ENCODE results near the gene FLT1. TPM values are rescaled to one million over a fixed set of nuclear protein-coding genes. Genes with fewer than 3 reads are reported as not detected.

The FLT1 gene
- total RNA-seq, 1 donor from 2014 or later, result not detected

DNA sequence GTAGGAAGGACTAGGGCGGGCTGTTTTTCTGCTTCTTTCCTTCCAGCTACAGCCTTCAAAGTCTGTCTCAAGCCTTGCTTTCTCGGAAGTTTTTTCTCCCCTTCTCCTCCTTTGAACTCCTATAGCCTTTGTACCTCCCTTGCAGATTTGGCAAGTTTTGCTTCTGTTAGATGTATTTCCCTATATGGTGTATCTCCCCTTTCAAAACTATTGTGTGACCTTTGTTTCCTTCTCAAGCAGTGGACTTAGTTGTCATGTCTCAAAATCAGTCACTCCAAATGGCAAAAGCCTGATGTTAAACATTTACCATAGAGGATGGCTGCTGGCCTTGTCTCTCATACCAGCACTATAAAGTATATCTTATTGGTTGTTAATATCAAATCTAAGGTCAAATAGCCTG is 152.7 kb downstream of the FLT1 start:
- TF ChIP-seq CTCF (IDR thresholded peaks at IDR 0.05; ENCODE audit: insufficient read depth, low read length, severe bottlenecking), result no peak
- FAIRE-seq, result no peak
- Histone ChIP-seq H3K36me3 (ENCODE audit: control insufficient read depth, insufficient read depth, low read length) (no peaks in the 10 kb centered on the region), H3K4me3 (ENCODE audit: low read depth, low read length) (no peak overlapping the region), H3K27me3 (ENCODE audit: control insufficient read depth, insufficient read depth, low read length) (no peaks in the 10 kb centered on the region)
- no peak for DNase-seq (ENCODE audit: low read depth)

- H3K27me3 ChIP-seq (ENCODE audit: control insufficient read depth, insufficient read depth, low read length), result no peaks in the 10 kb centered on the region
- no peak overlapping the region for H3K4me3 ChIP-seq (ENCODE audit: low read depth, low read length)
- H3K36me3 ChIP-seq (ENCODE audit: control insufficient read depth, insufficient read depth, low read length), result no peaks in the 10 kb centered on the region
- FAIRE-seq (no peak), DNase-seq (ENCODE audit: low read depth) (no peak)
- no peak for TF ChIP-seq CTCF (IDR thresholded peaks at IDR 0.05; ENCODE audit: insufficient read depth, low read length, severe bottlenecking)
Observed at GRCh38 chr13:28340272-28340793, 154.6 kb downstream of the FLT1 start.

DNA sequence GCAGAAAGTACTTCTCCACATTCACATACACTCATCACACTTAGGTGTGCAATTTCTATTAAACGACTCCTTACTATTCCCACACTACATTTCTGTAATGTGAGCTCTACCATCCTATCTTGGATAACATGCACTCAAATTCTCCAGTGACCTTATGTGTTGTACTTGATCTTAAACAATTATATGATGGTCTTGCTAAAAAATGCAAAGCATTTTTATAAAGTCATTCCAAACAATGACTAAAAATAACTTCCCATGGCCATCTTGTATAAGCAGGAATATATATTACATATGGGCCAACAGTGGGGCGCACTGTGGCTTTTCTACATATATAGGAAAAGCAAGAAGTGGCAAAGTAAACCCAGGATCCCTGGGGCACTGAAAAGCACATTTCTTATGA is 155.5 kb downstream of the FLT1 start:
- H3K4me3 ChIP-seq (ENCODE audit: low read depth, low read length), result no peak overlapping the region
- no peak for TF ChIP-seq CTCF (IDR thresholded peaks at IDR 0.05; ENCODE audit: insufficient read depth, low read length, severe bottlenecking)
- H3K36me3 ChIP-seq (ENCODE audit: control insufficient read depth, insufficient read depth, low read length), result no peaks in the 10 kb centered on the region
- DNase-seq (ENCODE audit: low read depth) (no peak), FAIRE-seq (no peak)
- no peaks in the 10 kb centered on the region for H3K27me3 ChIP-seq (ENCODE audit: control insufficient read depth, insufficient read depth, low read length)

DNA sequence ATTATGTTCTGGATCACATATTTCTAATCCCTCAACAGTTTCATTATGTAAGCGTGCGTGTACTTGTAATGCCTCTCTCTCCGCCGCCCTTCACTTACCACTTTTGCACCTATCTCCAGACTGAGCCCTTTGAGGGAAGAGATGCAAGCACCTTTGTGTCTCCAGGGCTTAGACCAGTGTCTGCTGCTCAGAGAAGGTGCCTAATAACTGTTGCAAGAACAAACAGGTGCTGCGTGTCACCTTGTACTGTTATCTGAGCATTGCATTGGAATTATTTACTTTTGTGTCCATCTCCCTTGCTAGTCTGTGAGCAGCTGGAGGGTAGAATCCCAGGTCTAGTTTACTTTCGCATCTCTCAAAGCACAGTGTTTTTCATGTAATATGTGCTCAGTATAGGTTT is 156.2 kb downstream of the FLT1 start:
- no peak overlapping the region for H3K4me3 ChIP-seq (ENCODE audit: low read depth, low read length)
- H3K27me3 ChIP-seq (ENCODE audit: control insufficient read depth, insufficient read depth, low read length), result no peaks in the 10 kb centered on the region
- H3K36me3 ChIP-seq (ENCODE audit: control insufficient read depth, insufficient read depth, low read length), result no peaks in the 10 kb centered on the region
- TF ChIP-seq CTCF (IDR thresholded peaks at IDR 0.05; ENCODE audit: insufficient read depth, low read length, severe bottlenecking), result no peak
- DNase-seq (ENCODE audit: low read depth) (no peak), FAIRE-seq (no peak)

GRCh38 chr13:28338006-28338574 is 156.8 kb downstream of the FLT1 start:
- DNase-seq (ENCODE audit: low read depth), result no peak
- FAIRE-seq, result no peak
- Histone ChIP-seq H3K27me3 (ENCODE audit: control insufficient read depth, insufficient read depth, low read length) (no peaks in the 10 kb centered on the region), H3K4me3 (ENCODE audit: low read depth, low read length) (no peak overlapping the region), H3K36me3 (ENCODE audit: control insufficient read depth, insufficient read depth, low read length) (no peaks in the 10 kb centered on the region)
- no peak for TF ChIP-seq CTCF (IDR thresholded peaks at IDR 0.05; ENCODE audit: insufficient read depth, low read length, severe bottlenecking)

All from bronchial epithelial cell (primary cell).